Esophagus squamous epithelium (tissue), 4 donors: ENCODE results near the gene HYAL3.

ENCODE experiments used
- CTCF ChIP-seq, 6 experiments: fragments of 450-650 bp in 4 of 6; fragments of 200-600 bp in 2 of 6; sonication (generic) in 2 of 6; IDR thresholded peaks; one replicate each; pipeline ENCODE4 v1.5.1; 2016 to 2019; ENCODE audit warnings: antibody characterized with exemption in 6 of 6, mild to moderate bottlenecking in 4 of 6, moderate library complexity in 4 of 6
- POLR2A ChIP-seq, 4 donors: fragments of 450-650 bp; IDR thresholded peaks; one replicate each; pipeline ENCODE4 v1.6.1; 2017; ENCODE audit warnings: antibody characterized with exemption in 4 of 4, mild to moderate bottlenecking in 4 of 4, moderate library complexity in 3 of 4

GRCh38 chr3:50266017-50266416, 33.2 kb downstream of the HYAL3 start:
- TF ChIP-seq CTCF (IDR thresholded peaks at IDR 0.05) (no peak), POLR2A (IDR thresholded peaks at IDR 0.05) (no peak)
